ENCODE results near the gene SESN3.
"Not testable (repeated sequence)": the region's sequence is repeated elsewhere in the genome, so short reads cannot be mapped to it uniquely, and the experiment has no call there.

The SESN3 gene
- total RNA-seq: 72.5 to 616 (median 291) reads per million in 3 experiments

DNA sequence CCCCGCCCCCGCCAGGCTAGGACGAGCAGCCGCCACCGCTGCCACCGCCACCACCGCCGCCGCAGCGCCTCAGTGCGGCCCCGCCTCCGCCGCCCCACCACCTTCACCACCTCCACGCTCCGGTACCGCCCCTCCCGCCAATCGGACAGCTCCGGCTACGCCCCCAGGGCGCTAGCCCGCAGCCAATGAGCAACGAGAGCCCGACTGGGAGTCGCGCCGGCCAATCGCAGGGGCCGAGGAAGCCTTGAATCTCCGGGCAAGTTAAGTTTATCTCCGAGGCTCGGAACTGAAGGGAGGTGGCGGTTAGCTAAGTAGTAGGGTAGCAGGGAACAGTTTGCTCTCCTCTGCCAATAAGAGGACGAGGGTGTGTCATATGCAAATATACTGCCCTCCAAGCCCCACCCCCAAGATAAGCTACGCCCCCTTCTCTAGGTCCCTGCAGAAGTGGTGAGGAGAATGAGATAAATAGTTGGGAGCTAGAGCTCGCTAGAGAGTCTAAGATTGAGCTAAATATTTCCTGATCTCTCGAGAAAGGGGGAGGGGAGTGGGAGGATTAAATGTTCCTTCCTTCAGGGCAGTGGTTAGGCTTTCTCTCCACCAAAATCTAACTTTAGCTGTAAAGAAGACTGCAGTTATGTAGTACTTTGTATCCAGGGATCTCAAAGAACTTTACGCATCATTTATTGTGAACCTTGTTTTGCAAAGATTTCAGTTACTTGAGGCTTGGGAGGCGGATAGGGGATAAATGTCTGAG lies at the start of gene SESN3:
TSS of gene SESN3 (minus strand) at position 76 of the 754 bp plus-strand sequence. CDS start 342 bp downstream, outside the sequence.
- DNase-seq: peak; percentile 99

DNA sequence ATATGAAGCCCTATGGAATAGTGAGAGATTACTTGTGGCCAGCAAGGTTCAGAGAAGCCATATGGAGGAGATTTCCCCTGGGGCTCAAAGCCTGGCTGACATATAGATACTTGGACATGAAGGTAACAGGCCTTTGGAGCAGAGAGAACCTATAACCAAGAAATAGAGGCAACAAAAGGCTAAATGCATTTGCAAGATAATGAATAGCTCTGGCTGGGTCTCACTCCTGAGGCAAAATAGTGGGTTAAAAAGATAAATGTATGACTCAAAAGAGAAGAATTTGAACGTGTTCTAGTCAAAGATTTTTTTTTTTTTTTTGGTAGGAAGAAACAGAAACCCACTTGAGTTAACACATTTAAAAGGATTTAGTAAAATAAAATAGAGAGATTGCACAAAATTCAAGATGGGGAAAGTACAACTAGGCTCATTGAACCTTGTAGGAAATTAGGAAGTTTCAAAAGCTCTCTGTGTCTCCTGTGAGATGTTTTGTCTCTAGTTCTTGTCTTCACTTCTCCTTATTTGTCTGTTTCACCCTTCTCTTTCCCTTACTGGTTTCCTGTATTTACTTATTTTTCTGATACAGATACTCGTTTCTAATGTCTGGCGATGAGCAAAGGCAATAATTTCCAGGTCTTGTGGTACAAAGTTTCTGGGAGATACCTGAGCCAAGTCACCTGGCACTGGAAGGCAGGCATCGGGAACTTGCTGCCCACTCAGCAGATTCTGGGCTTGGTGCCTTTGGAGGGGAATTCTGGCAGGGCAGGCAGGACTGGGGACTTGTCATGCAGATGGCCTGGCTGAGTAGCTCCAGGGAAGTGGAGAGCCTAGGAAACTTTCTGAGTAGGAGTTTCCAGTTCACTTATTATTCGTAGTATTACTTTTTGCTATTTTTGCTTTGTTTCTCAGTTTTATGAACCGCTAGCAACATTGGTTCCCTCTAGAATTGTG lies 49.2 kb upstream of the SESN3 start:
- DNase-seq: no peak

GRCh38 chr11:95277868-95278267 lies 46.9 kb upstream of the SESN3 start:
- no peak for DNase-seq

DNA sequence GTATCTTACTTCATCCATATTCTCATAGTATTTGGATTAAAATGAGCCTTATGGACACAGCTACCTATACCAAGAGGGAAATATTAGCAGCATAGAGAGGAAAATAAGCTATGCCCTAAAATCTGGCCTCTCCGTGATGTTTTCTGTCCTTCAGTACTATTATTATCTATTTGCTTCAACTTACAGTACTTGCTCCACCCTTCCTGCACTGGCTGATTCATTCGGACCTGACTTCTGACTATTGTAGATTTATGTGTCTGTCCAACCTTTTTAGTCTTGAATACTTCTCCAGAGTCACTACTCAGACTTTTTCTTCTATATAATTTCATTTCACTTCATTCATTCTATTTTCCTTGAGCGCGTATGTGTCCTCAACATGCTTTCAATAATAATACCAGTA lies 45.1 kb upstream of the SESN3 start:
- DNase-seq: no peak

- DNase-seq: not testable (repeated sequence)
Observed at GRCh38 chr11:95273618-95274017, 42.6 kb upstream of the SESN3 start.

DNA sequence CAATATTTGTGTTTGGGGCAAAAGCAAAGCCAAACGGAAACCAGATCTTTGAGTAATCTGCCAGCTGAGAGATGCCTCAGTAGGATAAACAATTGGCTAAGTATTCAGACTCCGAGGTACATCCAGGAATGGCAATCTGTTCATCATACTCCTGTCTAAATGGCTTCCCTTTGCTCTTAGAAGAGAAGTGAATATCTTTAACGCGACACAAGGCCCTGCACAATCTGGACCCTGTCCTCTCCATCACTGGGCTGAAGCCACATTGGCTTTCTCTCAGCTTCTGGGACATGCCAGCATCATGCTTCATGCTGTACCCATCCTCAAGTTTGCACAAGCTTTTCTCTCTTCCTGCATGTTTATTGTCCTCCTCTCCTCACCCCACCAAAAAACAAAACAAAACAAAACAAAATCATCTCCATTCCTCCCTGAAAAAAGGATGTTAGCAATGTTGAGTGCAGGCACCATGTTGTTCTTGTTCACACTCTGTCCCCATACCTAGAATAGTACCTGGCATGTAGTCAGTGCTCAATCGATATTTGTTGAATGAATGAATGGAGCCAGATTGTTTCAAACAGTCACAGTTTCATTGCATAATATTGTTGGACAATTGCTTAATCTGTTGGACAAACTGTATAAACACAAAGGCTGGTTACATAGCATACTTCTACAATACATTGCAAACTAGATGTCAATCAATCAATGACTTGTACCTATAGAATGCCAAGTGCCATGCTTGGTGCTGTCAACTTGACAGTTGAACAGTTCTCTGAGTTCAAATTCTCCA lies 38.2 kb upstream of the SESN3 start:
- no peak for DNase-seq

DNA sequence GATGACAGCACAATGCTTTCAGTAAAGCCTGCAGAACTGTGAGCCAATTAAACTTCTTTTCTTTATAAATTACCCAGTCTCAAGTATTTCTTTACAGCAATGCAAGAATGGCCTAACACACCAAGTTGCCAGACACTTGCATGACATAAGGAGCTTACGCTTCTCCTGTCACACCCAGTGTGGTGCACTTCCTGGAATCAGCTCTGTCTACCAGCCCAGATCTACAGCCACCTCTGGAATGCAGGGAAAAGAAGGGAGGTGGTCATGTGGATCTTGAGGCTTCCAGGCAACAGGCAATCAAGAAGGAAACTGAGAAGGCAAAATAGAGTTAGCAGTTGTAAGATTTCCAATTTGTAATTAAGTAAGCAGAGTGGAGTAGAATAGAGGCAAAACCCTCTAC lies 37.4 kb upstream of the SESN3 start:
- no peak for DNase-seq

DNA sequence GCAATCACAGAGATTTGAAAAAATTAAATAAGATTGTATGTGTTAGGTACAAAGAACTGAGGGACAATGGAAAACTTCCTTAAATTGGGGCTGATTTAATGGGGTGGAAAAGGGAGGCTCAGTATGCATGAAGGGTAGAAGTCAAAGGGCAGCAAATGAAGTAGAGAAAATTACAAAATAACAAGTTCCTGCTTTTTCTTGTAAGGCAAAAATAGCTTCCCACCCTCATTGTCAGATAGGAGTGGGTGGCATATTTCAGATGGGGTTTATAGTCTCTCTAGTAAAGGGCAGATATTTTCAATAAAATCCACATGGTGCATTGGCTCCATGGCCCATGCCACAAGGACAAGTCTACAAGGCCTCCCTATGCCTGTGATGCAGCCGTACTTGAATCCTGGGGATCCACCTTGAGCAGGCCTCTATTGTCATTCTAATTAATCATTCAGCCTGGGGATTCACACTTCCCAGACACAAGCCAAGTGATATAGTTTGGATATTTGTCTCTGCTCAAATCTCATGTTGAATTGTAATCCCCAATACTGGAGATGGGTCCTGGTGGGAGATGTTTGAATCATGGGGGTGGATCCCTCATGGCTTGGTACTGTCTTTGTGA lies 36.7 kb upstream of the SESN3 start:
- DNase-seq: no peak

GRCh38 chr11:95266751-95267374 lies 35.9 kb upstream of the SESN3 start:
- DNase-seq: no peak

- DNase-seq: no peak
Observed at GRCh38 chr11:95264881-95265280, 33.9 kb upstream of the SESN3 start.

DNA sequence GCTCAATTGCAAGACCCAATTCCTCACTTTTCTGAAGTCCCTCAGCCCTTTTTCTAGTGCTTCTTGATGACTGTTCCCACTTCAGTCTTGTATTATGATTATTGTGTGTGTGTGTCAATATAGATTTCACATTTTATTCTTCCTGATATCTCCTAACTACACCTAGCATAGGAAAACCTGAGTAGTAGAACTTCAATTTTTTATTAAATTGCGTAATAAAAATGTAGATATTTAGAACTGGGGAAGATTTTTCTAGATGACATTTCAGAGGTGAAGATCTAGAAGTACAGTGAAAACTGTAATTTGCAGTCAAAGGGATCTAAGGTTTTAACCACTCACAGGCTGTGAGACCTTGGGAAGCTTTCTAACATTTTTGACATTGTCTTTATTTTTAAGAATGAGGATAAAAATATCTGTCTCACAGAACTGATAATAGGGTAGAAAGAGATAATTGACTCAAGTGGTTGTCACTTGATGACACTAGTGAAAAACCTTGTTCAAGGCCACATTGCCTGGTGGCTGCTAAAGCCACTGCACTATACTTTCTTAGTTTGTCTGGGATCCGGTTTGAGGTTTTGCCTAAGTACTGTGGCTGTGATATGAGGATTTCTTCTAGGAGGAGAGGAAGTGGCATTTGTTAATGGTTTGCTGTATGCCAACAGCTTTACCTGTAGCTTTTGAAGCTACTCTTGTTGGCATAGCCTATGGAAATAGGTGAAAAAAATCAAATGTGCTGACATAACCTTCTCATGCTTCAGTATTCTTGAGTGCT lies 32.2 kb upstream of the SESN3 start:
- no peak for DNase-seq

DNA sequence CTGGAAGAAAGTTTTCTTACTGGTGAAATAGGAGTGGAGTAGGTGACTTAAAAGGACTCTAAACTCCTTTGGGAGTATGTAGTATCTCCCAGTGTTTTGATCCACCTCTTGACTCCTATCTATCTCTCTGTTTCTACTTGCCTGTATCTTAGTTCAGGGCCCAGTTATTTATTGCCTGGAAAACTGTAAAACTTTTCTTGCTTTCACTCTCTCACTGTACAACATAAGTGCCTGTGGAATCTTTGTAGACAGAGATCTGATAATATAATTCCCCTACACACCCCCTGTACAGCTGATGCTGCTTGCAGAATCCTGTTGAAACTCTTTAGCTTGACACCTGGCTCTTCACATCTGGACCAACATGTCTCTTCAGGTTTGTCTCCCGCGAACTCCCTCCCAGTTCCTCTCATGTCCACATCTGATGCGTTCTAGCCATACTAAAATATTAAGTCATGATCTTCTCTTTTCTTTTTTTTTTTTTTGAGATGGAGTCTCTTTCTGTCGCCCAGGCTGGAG lies 26.5 kb upstream of the SESN3 start:
- no peak for DNase-seq

DNA sequence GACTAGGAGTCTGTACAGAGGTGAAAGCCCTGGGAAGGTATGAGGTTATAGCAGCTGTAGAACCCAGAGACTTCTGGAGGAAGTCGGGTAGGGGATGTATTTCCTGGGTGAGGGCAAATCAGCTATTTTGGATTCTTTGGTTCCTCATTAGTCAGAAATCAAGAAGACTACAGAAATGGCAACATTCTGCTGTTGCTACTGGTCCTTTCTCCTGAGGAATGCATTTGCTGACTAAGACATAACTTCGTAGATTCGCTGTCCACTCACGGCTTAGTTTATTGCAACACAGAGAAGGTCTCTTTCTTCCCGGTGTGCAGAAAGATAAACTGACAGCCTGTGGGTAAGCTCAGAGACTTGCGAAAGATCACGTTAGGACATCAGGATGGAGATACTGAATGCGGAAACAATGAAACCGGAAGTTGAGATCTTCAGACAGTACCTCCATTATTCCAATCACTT lies 25.3 kb upstream of the SESN3 start:
- DNase-seq: no peak

GRCh38 chr11:95255251-95256145 lies 24.5 kb upstream of the SESN3 start:
- DNase-seq: no peak

- DNase-seq: no peak
Observed at GRCh38 chr11:95254716-95255115, 23.7 kb upstream of the SESN3 start.

- DNase-seq: peak; percentile 79
Observed at GRCh38 chr11:95254131-95254704, 23.2 kb upstream of the SESN3 start.

- DNase-seq: no peak
Observed at GRCh38 chr11:95253141-95253540, 22.1 kb upstream of the SESN3 start.

DNA sequence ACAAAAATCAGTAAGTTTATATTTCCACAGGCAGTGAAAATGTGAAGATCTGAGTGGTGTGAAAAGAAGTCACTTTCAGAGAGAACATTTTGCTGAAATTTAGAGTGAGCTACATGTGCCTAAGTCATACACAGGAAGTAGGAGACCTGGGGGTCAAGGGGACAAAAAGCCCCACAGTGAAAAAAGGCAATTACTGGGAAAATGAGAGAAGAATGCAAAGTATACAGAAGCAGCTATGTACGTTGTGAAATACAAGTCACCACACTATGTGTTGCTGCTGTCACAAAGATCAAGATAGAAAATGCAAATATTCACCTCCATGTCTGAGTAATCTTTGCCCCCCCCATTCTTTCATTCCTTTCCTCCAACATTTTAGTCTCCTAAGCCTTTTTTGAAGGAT lies 21.6 kb upstream of the SESN3 start:
- DNase-seq: no peak

- not testable (repeated sequence) for DNase-seq
Observed at GRCh38 chr11:95251896-95252295, 20.9 kb upstream of the SESN3 start.

Measured in central memory CD4-positive, alpha-beta T cell (primary cell).